Measurements from ENCODE around the gene TPSB2. TPM values are rescaled to one million over a fixed set of nuclear protein-coding genes. Genes with fewer than 3 reads are reported as not detected.

Gene TPSB2
- total RNA-seq, 1 donor = not detected

- DNase-seq (ENCODE audit: low read depth) = no peak
- no peak for TF ChIP-seq CTCF (IDR thresholded peaks at IDR 0.05; ENCODE audit: insufficient read depth, low read length)
- H3K4me3 ChIP-seq (ENCODE audit: low read depth, low read length) = no peak overlapping the region
These were observed 6.4 kb downstream of the TPSB2 start for GRCh38 chr16:1223355-1224214.

- TF ChIP-seq CTCF (IDR thresholded peaks at IDR 0.05; ENCODE audit: insufficient read depth, low read length) = no peak
- no peak overlapping the region for H3K4me3 ChIP-seq (ENCODE audit: low read depth, low read length)
- no peak for DNase-seq (ENCODE audit: low read depth)
These were observed 7.2 kb downstream of the TPSB2 start for GRCh38 chr16:1222553-1223354.

- no peak overlapping the region for H3K4me3 ChIP-seq (ENCODE audit: low read depth, low read length)
- no peak for DNase-seq (ENCODE audit: low read depth)
- TF ChIP-seq CTCF (IDR thresholded peaks at IDR 0.05; ENCODE audit: insufficient read depth, low read length) = no peak
These were observed 8.1 kb downstream of the TPSB2 start for GRCh38 chr16:1221628-1222552.

GRCh38 chr16:1220841-1221627 is 8.9 kb downstream of the TPSB2 start:
- no peak for TF ChIP-seq CTCF (IDR thresholded peaks at IDR 0.05; ENCODE audit: insufficient read depth, low read length)
- DNase-seq (ENCODE audit: low read depth) = no peak
- H3K4me3 ChIP-seq (ENCODE audit: low read depth, low read length) = no peak overlapping the region

- DNase-seq (ENCODE audit: low read depth) = no peak
- H3K4me3 ChIP-seq (ENCODE audit: low read depth, low read length) = no peak overlapping the region
- no peak for TF ChIP-seq CTCF (IDR thresholded peaks at IDR 0.05; ENCODE audit: insufficient read depth, low read length)
These were observed 9.8 kb downstream of the TPSB2 start for GRCh38 chr16:1220098-1220728.
